ENCODE data around the gene CAMK2A. TPM values are rescaled to one million over a fixed set of nuclear protein-coding genes. Genes with fewer than 3 reads are reported as not detected.

Gene CAMK2A
- total and polyA plus RNA-seq, 11 donors: 3.2 to 26.0 (median 15.2) TPM

- DNase-seq (no peak), ATAC-seq (no peak)
- intact Hi-C loops (cut with DNase I): no loop called here
- TF ChIP-seq POLR2A (IDR thresholded peaks at IDR 0.05) (no peak), CTCF (IDR thresholded peaks at IDR 0.05) (no peak)
- Histone ChIP-seq H3K9me3 (no peaks in the 10 kb centered on the region), H3K27ac (peak overlapping the region in 1 of 12 donors; percentile 56), H3K27me3 (peaks cover 0 to 32% (median 16%) of the 10 kb centered on the region in 9 donors), H3K36me3 (no peaks in the 10 kb centered on the region), H3K4me1 (peaks cover 0 to 34% (median 9%) of the 10 kb centered on the region in 12 donors), H3K4me3 (no peak overlapping the region)
- WGBS, 4 donors: 73 to 84% (median 80%) methylated on average over 13 of the region's 13 CpGs
These were observed 11.1 kb upstream of the CAMK2A start for GRCh38 chr5:150300496-150301169.

GRCh38 chr5:150299571-150300327, 10.2 kb upstream of the CAMK2A start:
- Histone ChIP-seq H3K27ac (peak overlapping the region in 3 of 12 donors; percentile 26 to 56 (median 32)), H3K4me1 (peaks cover 0 to 39% (median 9%) of the 10 kb centered on the region in 12 donors), H3K36me3 (no peaks in the 10 kb centered on the region), H3K9me3 (no peaks in the 10 kb centered on the region), H3K27me3 (peaks cover 0 to 32% (median 16%) of the 10 kb centered on the region in 9 donors), H3K4me3 (no peak overlapping the region)
- 75 to 86% (median 81%) methylated on average over 6 of the region's 6 CpGs for WGBS, 4 donors
- no peak for TF ChIP-seq POLR2A (IDR thresholded peaks at IDR 0.05)
- no peak for TF ChIP-seq CTCF (IDR thresholded peaks at IDR 0.05)
- intact Hi-C loops (cut with DNase I): no loop called here
- DNase-seq: no peak
- no peak for ATAC-seq

GRCh38 chr5:150298701-150299451, 9.3 kb upstream of the CAMK2A start:
- H3K4me1 ChIP-seq: peaks cover 0 to 36% (median 9%) of the 10 kb centered on the region in 12 donors
- intact Hi-C loops (cut with DNase I): no loop called here
- no peak for TF ChIP-seq CTCF (IDR thresholded peaks at IDR 0.05)
- TF ChIP-seq POLR2A (IDR thresholded peaks at IDR 0.05): no peak
- no peak for DNase-seq
- no peaks in the 10 kb centered on the region for H3K9me3 ChIP-seq
- WGBS, 4 donors: 86 to 91% (median 87%) methylated on average over 10 of the region's 10 CpGs
- no peak overlapping the region for H3K4me3 ChIP-seq
- no peaks in the 10 kb centered on the region for H3K36me3 ChIP-seq
- H3K27ac ChIP-seq: peak overlapping the region in 3 of 12 donors; percentile 26 to 56 (median 32)
- peaks cover 0 to 29% (median 16%) of the 10 kb centered on the region in 9 donors for H3K27me3 ChIP-seq
- ATAC-seq: peak in 2 of 4 donors; percentile 33 to 75
